IMR-90 (cell line): ENCODE results near the gene MAGI2. TPM values are rescaled to one million over a fixed set of nuclear protein-coding genes. Genes with fewer than 3 reads are reported as not detected.

Experiments
- ATAC-seq: fragments of 200-7000 bp; cut with Tn5 transposase; 2 replicates; pipeline ENCODE4 v1.9.1; 2020; ENCODE audit warnings: low read depth, mild to moderate bottlenecking, moderate library complexity
- BruUV-seq: library from RNA; stranded (reverse); fragments of 400-500 nt; replicated peaks from 2 replicates; lab custom pipeline; 2021; lab: Mats Ljungman, UMichigan
- CTCF ChIA-PET: fragments of 300-600 bp; formaldehyde crosslinking; extraction: SDS; loops from one replicate; lab custom pipeline; 2021; ENCODE audit warnings: antibody characterized with exemption; lab: Yijun Ruan, JAX
- POLR2A ChIA-PET: fragments of 300-600 bp; sonication (Branson Sonifier 250); formaldehyde crosslinking; loops from one replicate; lab custom pipeline; 2022; ENCODE audit warnings: antibody characterized with exemption; ENCODE audit not compliant: unreplicated experiment; lab: Charles Lee
- DNase-seq: peaks from one replicate; pipeline ENCODE4 v3.0.0; 2013
- H2AFZ ChIP-seq: replicated peaks from 2 replicates; pipeline ENCODE3; 2013; ENCODE audit warnings: low read length, mild to moderate bottlenecking; ENCODE audit not compliant: poor library complexity
- H2AK5ac ChIP-seq: 2 replicates; pipeline ENCODE4 v1.6.1; 2013; ENCODE audit warnings: low read depth, low read length, inconsistent platforms
- H2AK9ac ChIP-seq: replicated peaks from 2 replicates; pipeline ENCODE3; 2013; ENCODE audit warnings: mild to moderate bottlenecking, low read depth, low read length, moderate library complexity; ENCODE audit not compliant: poor library complexity
- H2BK120ac ChIP-seq: 2 replicates; pipeline ENCODE4 v1.6.1; 2013; ENCODE audit warnings: low read depth, low read length, inconsistent platforms
- H2BK15ac ChIP-seq: 3 replicates; pipeline ENCODE4 v1.6.1; 2013; ENCODE audit warnings: low read depth, low read length, inconsistent platforms
- H2BK20ac ChIP-seq: 2 replicates; pipeline ENCODE4 v1.6.1; 2013; ENCODE audit warnings: low read depth, mild to moderate bottlenecking, inconsistent platforms, low read length, moderate library complexity
- H2BK5ac ChIP-seq: 2 replicates; pipeline ENCODE4 v1.6.1; 2013; ENCODE audit warnings: mild to moderate bottlenecking, low read depth, low read length, inconsistent platforms; ENCODE audit not compliant: poor library complexity, severe bottlenecking
- H3K14ac ChIP-seq: replicated peaks from 2 replicates; pipeline ENCODE4 v1.6.1; 2013; ENCODE audit warnings: low read depth, low read length, inconsistent platforms
- H3K18ac ChIP-seq: 2 replicates; pipeline ENCODE4 v1.6.1; 2013; ENCODE audit warnings: low read depth, low read length, control low read depth
- H3K23ac ChIP-seq: 2 replicates; pipeline ENCODE4 v1.6.1; 2013; ENCODE audit warnings: low read depth, low read length, inconsistent platforms
- H3K27ac ChIP-seq: 2 replicates; pipeline ENCODE4 v1.5.1; 2013; ENCODE audit warnings: mild to moderate bottlenecking, control low read depth, low read length; ENCODE audit not compliant: insufficient read depth
- H3K27me3 ChIP-seq: 2 replicates; pipeline ENCODE4 v1.6.1; 2013; ENCODE audit warnings: low read length; ENCODE audit not compliant: control insufficient read depth, insufficient read depth
- H3K36me3 ChIP-seq: 2 replicates; pipeline ENCODE4 v1.6.1; 2013; ENCODE audit warnings: low read length, mixed read lengths; ENCODE audit not compliant: control insufficient read depth, insufficient read depth
- H3K4ac ChIP-seq: 2 replicates; pipeline ENCODE4 v1.6.1; 2013; ENCODE audit warnings: low read depth, low read length, inconsistent platforms
- H3K4me1 ChIP-seq: 2 replicates; pipeline ENCODE4 v1.6.1; 2013; ENCODE audit warnings: low read length, mixed read lengths; ENCODE audit not compliant: control insufficient read depth, insufficient read depth
- H3K4me2 ChIP-seq: 2 replicates; pipeline ENCODE4 v1.6.1; 2013; ENCODE audit warnings: low read depth, mild to moderate bottlenecking, control low read depth, low read length, moderate library complexity
- H3K4me3 ChIP-seq: 2 replicates; pipeline ENCODE4 v1.5.1; 2013; ENCODE audit warnings: low read depth, mild to moderate bottlenecking, control low read depth, low read length, moderate library complexity; ENCODE audit not compliant: insufficient read depth
- H3K56ac ChIP-seq: 2 replicates; pipeline ENCODE4 v1.6.1; 2013; ENCODE audit warnings: low read length, inconsistent platforms; ENCODE audit not compliant: insufficient read depth; ENCODE audit errors: extremely low read depth
- H3K79me1 ChIP-seq, 2 experiments: 2 replicates each; pipeline ENCODE4 v1.6.1; 2013; ENCODE audit warnings: low read length in 2 of 2, inconsistent platforms in 1 of 2, low read depth in 1 of 2
- H3K9ac ChIP-seq: 2 replicates; pipeline ENCODE4 v1.6.1; 2013; ENCODE audit warnings: low read depth, low read length, control low read depth
- H3K9me1 ChIP-seq: 2 replicates; pipeline ENCODE4 v1.6.1; 2013; ENCODE audit warnings: low read length, inconsistent platforms; ENCODE audit not compliant: insufficient read depth
- H3K9me3 ChIP-seq: 2 replicates; pipeline ENCODE4 v1.6.1; 2013; ENCODE audit warnings: low read length; ENCODE audit not compliant: control insufficient read depth, insufficient read depth
- H4K20me1 ChIP-seq: 2 replicates; pipeline ENCODE4 v1.6.1; 2013; ENCODE audit warnings: low read length, inconsistent platforms; ENCODE audit not compliant: insufficient read depth
- H4K5ac ChIP-seq: 2 replicates; pipeline ENCODE4 v1.6.1; 2013; ENCODE audit warnings: mild to moderate bottlenecking, low read depth, low read length, control low read depth
- H4K8ac ChIP-seq, 2 experiments: 2 replicates each; pipeline ENCODE4 v1.6.1; 2013; ENCODE audit warnings: low read depth in 2 of 2, low read length in 2 of 2, control low read depth in 1 of 2, inconsistent platforms in 1 of 2
- H4K91ac ChIP-seq: 2 replicates; pipeline ENCODE4 v1.6.1; 2013; ENCODE audit warnings: low read depth, low read length, inconsistent platforms; ENCODE audit not compliant: insufficient read depth
- BHLHE40 ChIP-seq: fragments of 150-350 bp; IDR thresholded peaks from 2 replicates; pipeline ENCODE4 v1.6.1; 2016; ENCODE audit warnings: mild to moderate bottlenecking, low read depth, low read length
- CEBPB ChIP-seq: IDR thresholded peaks from 2 replicates; pipeline ENCODE4 v1.6.1; 2012; ENCODE audit warnings: low read depth, low read length, improper control_type of control experiment
- FOS ChIP-seq: fragments of 150-350 bp; IDR thresholded peaks from 2 replicates; pipeline ENCODE4 v1.6.1; 2016; ENCODE audit warnings: low read depth, low read length
- MAZ ChIP-seq: IDR thresholded peaks from 2 replicates; pipeline ENCODE4 v1.6.1; 2012; ENCODE audit warnings: low read depth, mild to moderate bottlenecking, low read length, improper control_type of control experiment, moderate library complexity, borderline replicate concordance
- MXI1 ChIP-seq: IDR thresholded peaks from 2 replicates; pipeline ENCODE4 v1.6.1; 2012; ENCODE audit warnings: low read depth, mild to moderate bottlenecking, low read length, moderate library complexity, borderline replicate concordance
- POLR2A ChIP-seq: IDR thresholded peaks from 2 replicates; pipeline ENCODE4 v1.6.1; 2012; ENCODE audit warnings: mild to moderate bottlenecking, low read depth, low read length
- RAD21 ChIP-seq: IDR thresholded peaks from 2 replicates; pipeline ENCODE4 v1.6.1; 2012; ENCODE audit warnings: low read length, improper control_type of control experiment
- RCOR1 ChIP-seq: IDR thresholded peaks from 2 replicates; pipeline ENCODE4 v1.6.1; 2012; ENCODE audit warnings: mild to moderate bottlenecking, low read length, improper control_type of control experiment; ENCODE audit not compliant: insufficient replicate concordance
- RFX5 ChIP-seq: IDR thresholded peaks from 2 replicates; pipeline ENCODE4 v1.8.0; 2012; ENCODE audit warnings: low read depth, mild to moderate bottlenecking, low read length, moderate library complexity
- SMC3 ChIP-seq: fragments of 150-350 bp; IDR thresholded peaks from 2 replicates; pipeline ENCODE4 v1.6.1; 2016; ENCODE audit warnings: low read depth, mild to moderate bottlenecking, antibody characterized with exemption, low read length, moderate library complexity
- dilution Hi-C: fragments of 300-500 bp; cut with HindIII; formaldehyde crosslinking; loops from one replicate; pipeline ENCODE4 v1.14.3; 2018; ENCODE audit warnings: low sequenced_read_pairs; ENCODE audit not compliant: unreplicated experiment
- in situ Hi-C: fragments of 300-500 bp; cut with MboI; formaldehyde crosslinking; loops from 3 replicates; pipeline ENCODE4 v1.14.3; 2019; ENCODE audit warnings: low sequenced_read_pairs, inconsistent platforms, mixed read lengths
- intact Hi-C: fragments of 100-400 bp; cut with micrococcal nuclease; formaldehyde crosslinking; loops from 2 replicates; pipeline ENCODE4 v1.10.0; 2022
- polyA plus RNA-seq, 3 experiments: library from polyadenylated mRNA; depleted of rRNA; stranded (reverse); fragments of >200 nt; gene quantifications; 2 replicates each; pipeline ENCODE4 v1.2.3, GENCODE V29; 2012; ENCODE audit warnings: low replicate concordance in 1 of 3
- total RNA-seq: library from RNA; depleted of rRNA; stranded (reverse); fragments of >200 nt; gene quantifications from 2 replicates; pipeline ENCODE4 v1.2.3, GENCODE V29; 2012
- TF ChIP-seq, protein P1 (sequence below): conservative IDR thresholded peaks from 2 replicates; pipeline ENCODE4 v1.5.1; 2012; ENCODE audit warnings: mild to moderate bottlenecking, low read depth, low read length, improper control_type of control experiment
- TF ChIP-seq, protein P2 (sequence below): fragments of 150-350 bp; IDR thresholded peaks from 2 replicates; pipeline ENCODE4 v1.6.1; 2016; ENCODE audit warnings: low read depth, mild to moderate bottlenecking, low read length, moderate library complexity, borderline replicate concordance

The MAGI2 gene
- total and polyA plus RNA-seq, 2 of the 4 experiments (the other 2 are of a cell fraction) = 2.5 to 17.9 TPM

DNA sequence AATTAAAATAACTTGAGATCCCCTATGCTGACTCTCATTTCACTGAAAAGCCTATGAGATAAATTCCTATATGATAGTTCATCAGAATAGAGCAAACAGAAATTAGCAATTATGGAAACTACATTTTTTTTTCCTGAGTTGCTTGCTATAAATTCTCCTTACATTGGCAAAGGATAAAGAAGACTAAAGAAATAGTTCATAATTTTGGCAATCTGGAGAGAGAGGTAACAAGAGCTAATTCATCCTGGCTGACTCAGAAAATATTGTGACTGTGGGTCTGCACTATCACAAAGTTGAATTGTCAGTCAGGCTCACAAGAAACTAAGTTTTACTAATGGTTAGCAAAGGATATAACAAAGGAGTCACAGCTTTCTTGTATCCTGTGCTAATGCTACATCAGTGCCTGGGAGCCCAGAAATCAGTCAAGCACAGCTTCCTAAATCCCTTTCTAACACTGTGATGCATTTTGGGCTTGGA lies 483.0 kb downstream of the MAGI2 start:
- peak overlapping the region; percentile 42; the same call in 1 of the 2 replicates for H4K5ac ChIP-seq
- ATAC-seq (peak; percentile 84), DNase-seq (peak; percentile 77)
- H4K20me1 ChIP-seq = no peaks in the 10 kb centered on the region; the same call in 1 of the 2 replicates
- intact Hi-C loops (no loop called here), dilution Hi-C loops (no loop called here), in situ Hi-C loops (no loop called here)
- H3K4ac ChIP-seq = peak overlapping the region; percentile 43
- peak overlapping the region; percentile 87; the same call in 1 of the 2 replicates for H3K18ac ChIP-seq
- TF ChIP-seq POLR2A (no peak), MXI1 (no peak), RFX5 (no peak), BHLHE40 (no peak), CEBPB (no peak), FOS (no peak), SMC3 (no peak), RCOR1 (no peak), MAZ (no peak), RAD21 (no peak)
- TF ChIP-seq, protein P1, sequence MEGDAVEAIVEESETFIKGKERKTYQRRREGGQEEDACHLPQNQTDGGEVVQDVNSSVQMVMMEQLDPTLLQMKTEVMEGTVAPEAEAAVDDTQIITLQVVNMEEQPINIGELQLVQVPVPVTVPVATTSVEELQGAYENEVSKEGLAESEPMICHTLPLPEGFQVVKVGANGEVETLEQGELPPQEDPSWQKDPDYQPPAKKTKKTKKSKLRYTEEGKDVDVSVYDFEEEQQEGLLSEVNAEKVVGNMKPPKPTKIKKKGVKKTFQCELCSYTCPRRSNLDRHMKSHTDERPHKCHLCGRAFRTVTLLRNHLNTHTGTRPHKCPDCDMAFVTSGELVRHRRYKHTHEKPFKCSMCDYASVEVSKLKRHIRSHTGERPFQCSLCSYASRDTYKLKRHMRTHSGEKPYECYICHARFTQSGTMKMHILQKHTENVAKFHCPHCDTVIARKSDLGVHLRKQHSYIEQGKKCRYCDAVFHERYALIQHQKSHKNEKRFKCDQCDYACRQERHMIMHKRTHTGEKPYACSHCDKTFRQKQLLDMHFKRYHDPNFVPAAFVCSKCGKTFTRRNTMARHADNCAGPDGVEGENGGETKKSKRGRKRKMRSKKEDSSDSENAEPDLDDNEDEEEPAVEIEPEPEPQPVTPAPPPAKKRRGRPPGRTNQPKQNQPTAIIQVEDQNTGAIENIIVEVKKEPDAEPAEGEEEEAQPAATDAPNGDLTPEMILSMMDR = no peak
- TF ChIP-seq, protein P2, sequence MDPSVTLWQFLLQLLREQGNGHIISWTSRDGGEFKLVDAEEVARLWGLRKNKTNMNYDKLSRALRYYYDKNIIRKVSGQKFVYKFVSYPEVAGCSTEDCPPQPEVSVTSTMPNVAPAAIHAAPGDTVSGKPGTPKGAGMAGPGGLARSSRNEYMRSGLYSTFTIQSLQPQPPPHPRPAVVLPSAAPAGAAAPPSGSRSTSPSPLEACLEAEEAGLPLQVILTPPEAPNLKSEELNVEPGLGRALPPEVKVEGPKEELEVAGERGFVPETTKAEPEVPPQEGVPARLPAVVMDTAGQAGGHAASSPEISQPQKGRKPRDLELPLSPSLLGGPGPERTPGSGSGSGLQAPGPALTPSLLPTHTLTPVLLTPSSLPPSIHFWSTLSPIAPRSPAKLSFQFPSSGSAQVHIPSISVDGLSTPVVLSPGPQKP = no peak
- H3K4me1 ChIP-seq = peaks cover 8% of the 10 kb centered on the region
- no peak overlapping the region for H3K4me3 ChIP-seq
- H3K9me3 ChIP-seq = no peaks in the 10 kb centered on the region
- peak overlapping the region; percentile 70 for H2BK120ac ChIP-seq
- 0 out of 2 replicates have a peak, but pooled peaks cover 2% of the 10 kb centered on the region for H3K9me1 ChIP-seq
- H3K14ac ChIP-seq = peak overlapping the region; percentile 27; the same call in 1 of the 2 replicates
- CTCF ChIA-PET = interaction anchor here (0.6 to 0.8 kb wide), 2 partner anchors 312 to 539 kb away, joined by 3 read pairs; no protein-coding TSS in a partner anchor
- H3K56ac ChIP-seq = peak overlapping the region; percentile 63; the same call in 1 of the 2 replicates
- 0 out of 4 replicates have a peak, but pooled peaks cover 0 to 3% of the 10 kb centered on the region in 2 experiments for H3K79me1 ChIP-seq
- peak overlapping the region; percentile 45; the same call in 1 of the 3 replicates for H2BK15ac ChIP-seq
- H2AFZ ChIP-seq = no peak overlapping the region
- peak overlapping the region; percentile 82; the same call in 1 of the 2 replicates for H3K4me2 ChIP-seq
- peak overlapping the region; percentile 58; the same call in 1 of the 2 replicates for H2BK20ac ChIP-seq
- no peaks in the 10 kb centered on the region for H3K36me3 ChIP-seq
- peak overlapping the region; percentile 82 for H3K27ac ChIP-seq
- H2AK9ac ChIP-seq = no peak overlapping the region
- peak overlapping the region; percentile 53; the same call in 1 of the 2 replicates for H4K91ac ChIP-seq
- 0 out of 2 replicates have a peak overlapping the region, but pooled peaks have one; percentile 20 for H2AK5ac ChIP-seq
- peak overlapping the region; percentile 85 for H2BK5ac ChIP-seq
- POLR2A ChIA-PET = no interaction called here
- peak overlapping the region; percentile 71; the same call in 1 of the 2 replicates for H3K9ac ChIP-seq
- no TSS peak for BruUV-seq
- H3K27me3 ChIP-seq = no peaks in the 10 kb centered on the region
- H4K8ac ChIP-seq = peak overlapping the region in 1 of 2 experiments; percentile 73; a peak in 2 of 4 replicates
- peak overlapping the region; percentile 10; the same call in 1 of the 2 replicates for H3K23ac ChIP-seq
